ENCODE data around the gene GRN. TPM values are rescaled to one million over a fixed set of nuclear protein-coding genes. Genes with fewer than 3 reads are reported as not detected.

Gene GRN
- total and polyA plus RNA-seq, 9 of the 15 experiments (the other 6 are each of a cell fraction or from before 2014, with no cell fraction given) = 5.4 to 75.3 (median 20.7) TPM

GRCh38 chr17:44363613-44364159, 18.6 kb downstream of the GRN start, which contains the start of gene FAM171A2 (continued):
- TF ChIP-seq ELK3 (CRISPR knock-in tag; IDR thresholded peaks at IDR 0.05) (no peak), SOX6 (IDR thresholded peaks at IDR 0.05) (no peak), MXI1 (IDR thresholded peaks at IDR 0.05; ENCODE audit: low read depth, low read length) (no peak), MAFF (IDR thresholded peaks at IDR 0.05; ENCODE audit: low read length) (no peak), PCBP1 (IDR thresholded peaks at IDR 0.05; ENCODE audit: low read depth, low read length, poor library complexity, severe bottlenecking) (no peak), CLOCK (CRISPR knock-in tag; IDR thresholded peaks at IDR 0.05; ENCODE audit: borderline replicate concordance) (no peak), ZNF253 (CRISPR knock-in tag; conservative IDR thresholded peaks at IDR 0.05) (no peak), AFF1 (IDR thresholded peaks at IDR 0.05; ENCODE audit: low read depth in 1 of 2, partially characterized antibody in 2 of 2) (no peak), E2F8 (IDR thresholded peaks at IDR 0.05; ENCODE audit: low read depth, partially characterized antibody) (no peak), PATZ1 (CRISPR knock-in tag; IDR thresholded peaks at IDR 0.05; ENCODE audit: borderline replicate concordance) (no peak)
- TF ChIP-seq, protein P1, sequence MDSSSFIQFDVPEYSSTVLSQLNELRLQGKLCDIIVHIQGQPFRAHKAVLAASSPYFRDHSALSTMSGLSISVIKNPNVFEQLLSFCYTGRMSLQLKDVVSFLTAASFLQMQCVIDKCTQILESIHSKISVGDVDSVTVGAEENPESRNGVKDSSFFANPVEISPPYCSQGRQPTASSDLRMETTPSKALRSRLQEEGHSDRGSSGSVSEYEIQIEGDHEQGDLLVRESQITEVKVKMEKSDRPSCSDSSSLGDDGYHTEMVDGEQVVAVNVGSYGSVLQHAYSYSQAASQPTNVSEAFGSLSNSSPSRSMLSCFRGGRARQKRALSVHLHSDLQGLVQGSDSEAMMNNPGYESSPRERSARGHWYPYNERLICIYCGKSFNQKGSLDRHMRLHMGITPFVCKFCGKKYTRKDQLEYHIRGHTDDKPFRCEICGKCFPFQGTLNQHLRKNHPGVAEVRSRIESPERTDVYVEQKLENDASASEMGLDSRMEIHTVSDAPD (CRISPR knock-in tag; IDR thresholded peaks at IDR 0.05) = no peak

Measured in K562 (cell line).